NCI-H82 treated with DMSO at 0.1 percent for 48 hours (cell line): ENCODE results near the gene RNF168.
A peak's percentile ranks its signal among the peaks of the same experiment; 100 is the strongest.
"Not testable (repeated sequence)": the region's sequence is repeated elsewhere in the genome, so short reads cannot be mapped to it uniquely, and the experiment has no call there.

Source experiments
- DNase-seq: peaks from one replicate; lab custom pipeline; 2025; ENCODE audit not compliant: unreplicated experiment; lab: John Stamatoyannopoulos, UW

RNF168 gene

GRCh38 chr3:196503196-196504076 is at the start of gene RNF168:
Gene RNF168 (minus strand): TSS chr3:196503768. CDS start chr3:196503173, 595 bp downstream.
- peak; percentile 97 for DNase-seq

GRCh38 chr3:196552253-196552652 is 48.7 kb upstream of the RNF168 start:
- DNase-seq, result no peak

- not testable (repeated sequence) for DNase-seq
These were observed 46.6 kb upstream of the RNF168 start for GRCh38 chr3:196550172-196550571.

- DNase-seq, result not testable (repeated sequence)
These were observed 45.7 kb upstream of the RNF168 start for GRCh38 chr3:196549312-196549711.

- DNase-seq, result no peak
These were observed 43.5 kb upstream of the RNF168 start for GRCh38 chr3:196547067-196547466.

GRCh38 chr3:196546537-196546936 is 43.0 kb upstream of the RNF168 start:
- no peak for DNase-seq

GRCh38 chr3:196544491-196544992 is 41.0 kb upstream of the RNF168 start:
- no peak for DNase-seq

GRCh38 chr3:196541684-196542445 is 38.3 kb upstream of the RNF168 start:
- no peak for DNase-seq

GRCh38 chr3:196537319-196537984 is 33.9 kb upstream of the RNF168 start:
- DNase-seq, result no peak

- DNase-seq, result no peak
These were observed 29.7 kb upstream of the RNF168 start for GRCh38 chr3:196533260-196533681.

GRCh38 chr3:196531418-196531817 is 27.9 kb upstream of the RNF168 start:
- no peak for DNase-seq

GRCh38 chr3:196528639-196529233 is 25.2 kb upstream of the RNF168 start:
- no peak for DNase-seq

- DNase-seq, result no peak
These were observed 21.6 kb upstream of the RNF168 start for GRCh38 chr3:196525141-196525540.

GRCh38 chr3:196524527-196524926 is 21.0 kb upstream of the RNF168 start:
- DNase-seq, result peak; percentile 73

GRCh38 chr3:196523841-196524240 is 20.3 kb upstream of the RNF168 start:
- DNase-seq, result no peak

GRCh38 chr3:196521291-196521690 is 17.7 kb upstream of the RNF168 start:
- not testable (repeated sequence) for DNase-seq

GRCh38 chr3:196519718-196520082 is 16.1 kb upstream of the RNF168 start:
- no peak for DNase-seq

- DNase-seq, result peak; percentile 51
These were observed 15.6 kb upstream of the RNF168 start for GRCh38 chr3:196518966-196519717.

- DNase-seq, result no peak
These were observed 14.4 kb upstream of the RNF168 start for GRCh38 chr3:196517919-196518318.

GRCh38 chr3:196517162-196517800 is 13.7 kb upstream of the RNF168 start:
- no peak for DNase-seq
